Measurements from ENCODE around the gene GARNL3.

The GARNL3 gene

GRCh38 chr9:127330501-127330900 lies 65.9 kb downstream of the GARNL3 start:
- no peak overlapping the region for H3K27ac ChIP-seq (ENCODE audit: low read depth, low read length)
- H3K9ac ChIP-seq (ENCODE audit: low read length) = no peak overlapping the region
- no peaks in the 10 kb centered on the region for H3K36me3 ChIP-seq (ENCODE audit: control insufficient read depth, insufficient read depth, low read length)
- no peaks in the 10 kb centered on the region for H3K4me1 ChIP-seq (ENCODE audit: control insufficient read depth, insufficient read depth, low read length)
- H3K27me3 ChIP-seq (ENCODE audit: control insufficient read depth, insufficient read depth, low read length) = no peaks in the 10 kb centered on the region
- no peak overlapping the region for H3K4me3 ChIP-seq (ENCODE audit: low read length)

GRCh38 chr9:127333221-127334064 lies 68.9 kb downstream of the GARNL3 start:
- Histone ChIP-seq H3K9ac (ENCODE audit: low read length) (no peak overlapping the region), H3K4me1 (ENCODE audit: control insufficient read depth, insufficient read depth, low read length) (peaks cover 11% of the 10 kb centered on the region), H3K27me3 (ENCODE audit: control insufficient read depth, insufficient read depth, low read length) (no peaks in the 10 kb centered on the region), H3K4me3 (ENCODE audit: low read length) (no peak overlapping the region), H3K27ac (ENCODE audit: low read depth, low read length) (no peak overlapping the region), H3K36me3 (ENCODE audit: control insufficient read depth, insufficient read depth, low read length) (no peaks in the 10 kb centered on the region)

- Histone ChIP-seq H3K4me1 (ENCODE audit: control insufficient read depth, insufficient read depth, low read length) (peaks cover 11% of the 10 kb centered on the region), H3K4me3 (ENCODE audit: low read length) (no peak overlapping the region), H3K27ac (ENCODE audit: low read depth, low read length) (no peak overlapping the region), H3K27me3 (ENCODE audit: control insufficient read depth, insufficient read depth, low read length) (no peaks in the 10 kb centered on the region), H3K9ac (ENCODE audit: low read length) (no peak overlapping the region), H3K36me3 (ENCODE audit: control insufficient read depth, insufficient read depth, low read length) (no peaks in the 10 kb centered on the region)
Observed at GRCh38 chr9:127334725-127335124, 70.2 kb downstream of the GARNL3 start.

- no peaks in the 10 kb centered on the region for H3K36me3 ChIP-seq (ENCODE audit: control insufficient read depth, insufficient read depth, low read length)
- peaks cover 11% of the 10 kb centered on the region for H3K4me1 ChIP-seq (ENCODE audit: control insufficient read depth, insufficient read depth, low read length)
- H3K4me3 ChIP-seq (ENCODE audit: low read length) = no peak overlapping the region
- no peaks in the 10 kb centered on the region for H3K27me3 ChIP-seq (ENCODE audit: control insufficient read depth, insufficient read depth, low read length)
- peak overlapping the region; percentile 79 for H3K27ac ChIP-seq (ENCODE audit: low read depth, low read length)
- H3K9ac ChIP-seq (ENCODE audit: low read length) = no peak overlapping the region
Observed at GRCh38 chr9:127336086-127336485, 71.5 kb downstream of the GARNL3 start.

GRCh38 chr9:127336506-127337352 lies 72.2 kb downstream of the GARNL3 start:
- Histone ChIP-seq H3K27me3 (ENCODE audit: control insufficient read depth, insufficient read depth, low read length) (no peaks in the 10 kb centered on the region), H3K4me1 (ENCODE audit: control insufficient read depth, insufficient read depth, low read length) (peaks cover 11% of the 10 kb centered on the region), H3K9ac (ENCODE audit: low read length) (no peak overlapping the region), H3K27ac (ENCODE audit: low read depth, low read length) (peak overlapping the region; percentile 79), H3K4me3 (ENCODE audit: low read length) (no peak overlapping the region), H3K36me3 (ENCODE audit: control insufficient read depth, insufficient read depth, low read length) (no peaks in the 10 kb centered on the region)

GRCh38 chr9:127340721-127341120 lies 76.1 kb downstream of the GARNL3 start:
- Histone ChIP-seq H3K4me3 (ENCODE audit: low read length) (no peak overlapping the region), H3K4me1 (ENCODE audit: control insufficient read depth, insufficient read depth, low read length) (peaks cover 11% of the 10 kb centered on the region), H3K36me3 (ENCODE audit: control insufficient read depth, insufficient read depth, low read length) (no peaks in the 10 kb centered on the region), H3K27me3 (ENCODE audit: control insufficient read depth, insufficient read depth, low read length) (no peaks in the 10 kb centered on the region), H3K9ac (ENCODE audit: low read length) (no peak overlapping the region), H3K27ac (ENCODE audit: low read depth, low read length) (no peak overlapping the region)

GRCh38 chr9:127341152-127341551 lies 76.6 kb downstream of the GARNL3 start:
- H3K9ac ChIP-seq (ENCODE audit: low read length) = no peak overlapping the region
- no peaks in the 10 kb centered on the region for H3K36me3 ChIP-seq (ENCODE audit: control insufficient read depth, insufficient read depth, low read length)
- peaks cover 11% of the 10 kb centered on the region for H3K4me1 ChIP-seq (ENCODE audit: control insufficient read depth, insufficient read depth, low read length)
- H3K27ac ChIP-seq (ENCODE audit: low read depth, low read length) = no peak overlapping the region
- no peaks in the 10 kb centered on the region for H3K27me3 ChIP-seq (ENCODE audit: control insufficient read depth, insufficient read depth, low read length)
- H3K4me3 ChIP-seq (ENCODE audit: low read length) = no peak overlapping the region

GRCh38 chr9:127344368-127345000 lies 79.9 kb downstream of the GARNL3 start:
- no peak overlapping the region for H3K9ac ChIP-seq (ENCODE audit: low read length)
- no peaks in the 10 kb centered on the region for H3K4me1 ChIP-seq (ENCODE audit: control insufficient read depth, insufficient read depth, low read length)
- no peak overlapping the region for H3K27ac ChIP-seq (ENCODE audit: low read depth, low read length)
- no peak overlapping the region for H3K4me3 ChIP-seq (ENCODE audit: low read length)
- no peaks in the 10 kb centered on the region for H3K36me3 ChIP-seq (ENCODE audit: control insufficient read depth, insufficient read depth, low read length)
- no peaks in the 10 kb centered on the region for H3K27me3 ChIP-seq (ENCODE audit: control insufficient read depth, insufficient read depth, low read length)

- Histone ChIP-seq H3K4me1 (ENCODE audit: control insufficient read depth, insufficient read depth, low read length) (no peaks in the 10 kb centered on the region), H3K27ac (ENCODE audit: low read depth, low read length) (no peak overlapping the region), H3K27me3 (ENCODE audit: control insufficient read depth, insufficient read depth, low read length) (no peaks in the 10 kb centered on the region), H3K36me3 (ENCODE audit: control insufficient read depth, insufficient read depth, low read length) (no peaks in the 10 kb centered on the region), H3K9ac (ENCODE audit: low read length) (no peak overlapping the region), H3K4me3 (ENCODE audit: low read length) (no peak overlapping the region)
Observed at GRCh38 chr9:127345566-127345965, 81.0 kb downstream of the GARNL3 start.

- no peaks in the 10 kb centered on the region for H3K36me3 ChIP-seq (ENCODE audit: control insufficient read depth, insufficient read depth, low read length)
- no peak overlapping the region for H3K27ac ChIP-seq (ENCODE audit: low read depth, low read length)
- no peaks in the 10 kb centered on the region for H3K4me1 ChIP-seq (ENCODE audit: control insufficient read depth, insufficient read depth, low read length)
- no peak overlapping the region for H3K4me3 ChIP-seq (ENCODE audit: low read length)
- H3K9ac ChIP-seq (ENCODE audit: low read length) = no peak overlapping the region
- H3K27me3 ChIP-seq (ENCODE audit: control insufficient read depth, insufficient read depth, low read length) = no peaks in the 10 kb centered on the region
Observed at GRCh38 chr9:127346584-127346983, 82.0 kb downstream of the GARNL3 start.

GRCh38 chr9:127347831-127348776 lies 83.5 kb downstream of the GARNL3 start:
- Histone ChIP-seq H3K27ac (ENCODE audit: low read depth, low read length) (no peak overlapping the region), H3K4me1 (ENCODE audit: control insufficient read depth, insufficient read depth, low read length) (no peaks in the 10 kb centered on the region), H3K4me3 (ENCODE audit: low read length) (no peak overlapping the region), H3K9ac (ENCODE audit: low read length) (no peak overlapping the region), H3K27me3 (ENCODE audit: control insufficient read depth, insufficient read depth, low read length) (no peaks in the 10 kb centered on the region), H3K36me3 (ENCODE audit: control insufficient read depth, insufficient read depth, low read length) (no peaks in the 10 kb centered on the region)
